CD1c-positive myeloid dendritic cell (primary cell): ENCODE data around the gene RAB1A.
A peak's percentile ranks its signal among the peaks of the same experiment; 100 is the strongest.
"Not testable (repeated sequence)": the region's sequence is repeated elsewhere in the genome, so short reads cannot be mapped to it uniquely, and the experiment has no call there.

Experiments
- DNase-seq: peaks from one replicate; pipeline ENCODE4 v3.0.0-alpha.2; 2016; ENCODE audit errors: extremely low spot score

The RAB1A gene

GRCh38 chr2:65129826-65130663 lies at the start of gene RAB1A:
Gene RAB1A, minus strand, starts transcription at chr2:65130106. Its CDS starts 191 bp downstream, at chr2:65129915.
- peak; percentile 99 for DNase-seq

DNA sequence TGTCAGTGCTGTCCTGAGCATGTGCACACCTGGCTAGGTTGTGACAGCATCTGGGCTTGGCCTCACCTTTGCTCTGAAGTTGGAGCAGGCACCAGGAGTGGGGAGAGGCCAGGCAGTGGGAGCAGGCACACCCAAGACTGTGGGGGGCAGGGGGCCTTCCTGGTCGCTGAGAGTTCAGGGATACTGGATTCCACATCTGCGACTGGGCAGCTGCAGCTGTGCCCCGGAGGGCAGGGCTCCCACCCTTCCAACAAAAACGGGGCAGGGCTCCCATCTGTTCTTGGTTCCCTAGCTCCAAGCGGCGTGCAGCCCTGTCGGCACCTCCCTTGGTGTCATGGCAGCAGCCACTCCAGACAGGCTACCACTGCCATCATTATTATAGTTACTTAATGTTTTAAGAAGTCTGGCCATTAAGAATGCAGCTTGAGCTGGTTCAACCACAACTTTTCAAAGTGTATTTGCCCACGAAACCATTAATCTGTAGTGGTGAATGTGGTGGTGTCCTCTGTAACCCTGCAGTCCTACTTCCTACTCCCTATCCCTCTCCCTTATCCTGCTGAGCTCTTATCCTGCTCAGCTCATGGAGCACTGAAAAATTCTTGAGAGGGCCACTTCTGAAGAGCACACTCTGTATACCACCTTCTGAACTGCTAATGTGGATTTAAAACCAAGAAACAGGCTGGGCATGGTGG lies 48.0 kb upstream of the RAB1A start:
- no peak for DNase-seq

- DNase-seq: no peak
Observed at GRCh38 chr2:65175894-65176530, 46.1 kb upstream of the RAB1A start.

DNA sequence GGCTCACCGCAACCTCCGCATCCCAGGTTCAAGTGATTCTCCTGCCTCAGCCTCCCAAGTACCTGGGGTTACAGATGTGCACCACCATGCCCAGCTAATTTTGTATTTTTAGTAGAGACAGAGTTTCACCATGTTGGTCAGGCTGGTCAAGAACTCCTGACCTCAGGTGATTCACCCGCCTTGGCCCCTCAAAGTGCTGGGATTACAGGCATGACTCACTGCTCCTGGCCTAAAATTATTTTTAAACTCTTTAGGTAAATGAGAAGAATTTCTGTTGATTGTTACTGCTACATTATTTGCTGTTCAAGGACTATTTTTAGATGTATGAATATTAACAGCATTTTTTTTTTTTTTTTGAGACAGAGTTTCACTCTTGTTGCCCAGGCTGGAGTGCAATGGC lies 44.1 kb upstream of the RAB1A start:
- not testable (repeated sequence) for DNase-seq

- DNase-seq: no peak
Observed at GRCh38 chr2:65172994-65173790, 43.3 kb upstream of the RAB1A start.

GRCh38 chr2:65170611-65171477 lies 40.9 kb upstream of the RAB1A start:
- not testable (repeated sequence) for DNase-seq

GRCh38 chr2:65169760-65170136 lies 39.8 kb upstream of the RAB1A start:
- no peak for DNase-seq

- DNase-seq: peak; percentile 83
Observed at GRCh38 chr2:65165558-65165957, 35.7 kb upstream of the RAB1A start.

- peak; percentile 71 for DNase-seq
Observed at GRCh38 chr2:65164426-65164891, 34.6 kb upstream of the RAB1A start.

DNA sequence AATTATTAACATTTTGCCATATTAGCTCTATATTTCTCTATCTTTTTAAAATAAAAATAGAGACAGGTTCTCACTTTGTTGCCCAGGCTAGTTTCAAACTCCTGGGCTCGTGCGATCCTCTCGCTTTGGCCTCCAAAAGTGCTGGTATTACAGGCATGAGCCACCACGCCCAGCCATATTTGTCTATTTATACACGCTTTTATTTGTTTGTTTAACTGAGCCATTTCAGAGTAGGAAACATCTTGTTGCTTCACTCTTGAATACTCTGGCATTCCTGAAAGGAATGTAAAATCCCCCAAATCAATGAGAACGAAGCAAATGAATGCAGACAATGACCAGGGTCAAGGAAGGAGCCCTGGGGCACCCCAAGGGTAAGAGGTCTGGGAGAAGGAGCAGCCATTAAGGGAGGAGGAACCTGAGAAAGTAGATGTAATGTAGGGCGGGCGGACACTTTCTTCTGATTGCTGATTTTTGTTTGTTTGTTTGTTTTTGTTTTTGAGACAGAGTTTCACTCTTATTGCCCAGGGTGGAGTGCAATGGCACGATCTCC lies 31.7 kb upstream of the RAB1A start:
- DNase-seq: no peak

DNA sequence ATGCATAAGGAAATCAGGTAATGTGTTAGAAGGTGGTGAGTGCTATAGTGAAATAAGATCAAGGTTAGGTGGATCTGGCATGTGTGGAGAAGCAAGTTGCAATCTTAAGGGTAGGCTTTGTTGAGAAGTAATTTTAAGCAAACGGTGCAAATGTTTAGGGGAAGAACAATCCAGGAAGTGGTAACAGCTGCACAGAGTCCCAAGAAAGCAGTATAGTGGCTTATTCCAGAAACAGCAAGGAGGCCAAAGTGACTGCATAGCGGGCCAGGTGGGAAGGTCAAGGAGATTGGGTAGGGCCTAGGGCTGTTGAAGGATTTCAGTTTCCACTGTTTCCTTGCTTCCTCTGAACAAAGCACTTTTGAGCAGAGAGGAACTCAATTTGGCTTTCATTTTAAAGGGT lies 30.0 kb upstream of the RAB1A start:
- DNase-seq: peak; percentile 37

DNA sequence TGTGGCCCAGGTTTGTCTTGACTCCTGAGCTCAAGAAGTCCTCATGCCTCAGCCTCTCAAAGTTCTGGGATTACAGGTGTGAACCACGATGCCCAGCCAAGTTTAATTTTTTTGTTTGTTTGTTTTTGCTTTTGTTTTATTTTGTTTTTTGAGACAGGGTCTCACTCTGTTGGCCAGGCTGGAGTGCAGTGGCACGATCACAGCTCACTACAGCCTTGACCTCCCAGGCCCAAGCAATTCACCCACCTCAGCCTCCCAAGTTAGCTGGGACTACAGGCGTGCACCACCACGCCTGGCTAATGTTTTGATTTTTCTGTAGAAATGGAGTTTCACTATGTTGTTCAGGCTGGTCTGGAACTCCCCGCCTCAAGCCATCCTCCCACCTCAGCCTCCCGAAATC lies 29.4 kb upstream of the RAB1A start:
- DNase-seq: no peak

- DNase-seq: no peak
Observed at GRCh38 chr2:65158557-65158956, 28.7 kb upstream of the RAB1A start.

DNA sequence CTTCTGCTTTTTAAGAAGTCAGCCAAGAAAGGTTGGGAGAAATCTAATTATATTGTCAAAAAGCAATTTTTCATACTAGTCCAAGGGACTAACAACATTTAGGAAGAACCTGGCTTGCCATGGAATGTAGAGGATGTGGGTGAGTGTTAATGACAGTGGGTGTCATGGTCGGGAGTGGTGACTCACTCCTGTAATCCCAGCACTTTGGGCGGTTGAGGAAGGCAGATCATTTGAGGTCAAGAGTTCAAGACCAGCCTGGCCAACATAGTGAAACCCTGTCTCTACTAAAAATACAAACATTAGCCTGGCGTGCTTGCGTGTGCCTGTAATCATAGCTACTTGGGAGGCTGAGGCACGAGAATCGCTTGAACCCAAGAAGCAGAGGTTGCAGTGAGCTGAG lies 27.9 kb upstream of the RAB1A start:
- peak; percentile 15 for DNase-seq

DNA sequence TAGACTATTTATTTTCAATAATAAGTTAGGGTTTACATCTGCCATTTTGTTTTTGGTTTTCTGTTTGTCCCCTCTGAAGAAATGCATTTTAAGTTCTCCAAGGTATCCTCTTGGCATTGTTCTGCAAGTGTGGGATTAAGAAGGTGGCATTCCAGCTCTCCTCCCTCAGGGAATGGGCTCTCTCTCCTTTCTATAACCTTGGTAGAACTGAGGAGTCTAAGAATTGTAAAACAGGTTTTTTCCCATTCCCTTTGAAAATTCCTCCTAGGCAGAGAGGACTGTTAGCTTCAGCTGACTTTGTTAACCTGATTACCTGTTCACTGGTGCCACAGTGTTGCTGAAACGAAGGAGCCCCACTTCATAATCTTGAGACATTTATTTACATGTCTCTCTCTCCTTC lies 26.1 kb upstream of the RAB1A start:
- no peak for DNase-seq

GRCh38 chr2:65153515-65153914 lies 23.6 kb upstream of the RAB1A start:
- no peak for DNase-seq

DNA sequence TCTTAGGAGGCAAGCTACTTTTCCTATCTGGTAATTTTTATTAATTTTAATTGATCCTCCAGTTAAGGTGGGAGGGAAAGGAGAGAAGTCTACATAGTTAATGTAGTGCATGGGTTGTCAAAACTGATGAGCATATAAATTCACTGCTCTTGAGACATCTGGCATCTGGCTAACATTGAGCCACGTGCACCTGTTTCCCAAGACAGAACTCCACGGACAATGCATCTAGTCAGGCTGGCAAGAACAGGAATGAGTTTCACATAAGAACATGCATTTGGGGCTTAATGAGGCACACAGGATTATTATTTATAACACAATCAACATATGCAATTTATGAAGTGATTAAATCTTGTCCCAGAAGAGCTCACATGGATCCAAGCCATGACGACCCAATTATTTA lies 16.2 kb upstream of the RAB1A start:
- DNase-seq: no peak

- DNase-seq: no peak
Observed at GRCh38 chr2:65144571-65144970, 14.7 kb upstream of the RAB1A start.

DNA sequence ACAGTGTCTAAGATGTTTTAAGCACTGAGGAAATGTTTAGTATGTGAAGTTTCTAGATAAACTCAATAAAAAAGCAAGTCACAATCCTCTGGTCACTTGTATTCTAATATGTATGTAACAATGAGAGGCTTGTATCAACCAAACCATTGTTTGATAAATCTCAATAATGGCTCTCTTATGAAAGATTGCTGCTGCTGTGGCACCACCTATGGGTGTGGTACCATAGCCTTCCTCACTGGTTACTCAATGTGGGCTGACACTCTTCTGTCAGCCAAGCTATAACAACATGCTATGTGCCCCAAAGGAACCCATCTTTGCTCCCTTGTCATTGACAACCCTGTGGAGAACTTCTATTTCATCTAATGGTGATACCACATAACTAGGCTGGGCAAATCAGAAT lies 12.6 kb upstream of the RAB1A start:
- DNase-seq: no peak

DNA sequence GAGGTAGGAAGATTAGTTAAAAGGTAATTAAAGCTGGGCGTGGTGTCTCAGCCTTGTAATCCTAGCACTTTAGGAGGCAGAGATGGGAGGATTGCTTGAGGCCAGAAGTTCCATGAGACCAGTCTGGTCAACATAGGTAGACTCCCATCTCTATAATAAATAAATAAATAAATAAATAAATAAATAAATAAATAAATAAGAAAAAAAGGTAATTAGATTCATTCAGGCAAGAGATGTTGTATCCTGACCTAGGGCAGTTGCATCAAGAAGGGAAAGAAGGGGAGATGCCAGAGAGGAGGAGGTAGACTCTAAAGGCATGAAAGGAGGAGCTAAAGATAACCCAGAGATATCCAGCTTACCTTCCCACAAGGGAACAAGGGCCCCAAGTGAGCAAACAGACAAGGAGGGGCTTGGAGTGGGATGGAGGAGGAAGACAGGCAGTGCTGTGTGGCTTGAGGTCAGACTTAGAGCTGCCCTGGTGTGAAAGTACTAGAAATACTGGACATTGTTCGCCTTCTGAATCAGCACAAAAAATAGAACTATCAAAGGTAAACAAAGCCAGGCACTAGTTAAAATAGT lies 7.4 kb upstream of the RAB1A start:
- DNase-seq: no peak
